ENCODE data around the gene PABPC1L.

PABPC1L gene

DNA sequence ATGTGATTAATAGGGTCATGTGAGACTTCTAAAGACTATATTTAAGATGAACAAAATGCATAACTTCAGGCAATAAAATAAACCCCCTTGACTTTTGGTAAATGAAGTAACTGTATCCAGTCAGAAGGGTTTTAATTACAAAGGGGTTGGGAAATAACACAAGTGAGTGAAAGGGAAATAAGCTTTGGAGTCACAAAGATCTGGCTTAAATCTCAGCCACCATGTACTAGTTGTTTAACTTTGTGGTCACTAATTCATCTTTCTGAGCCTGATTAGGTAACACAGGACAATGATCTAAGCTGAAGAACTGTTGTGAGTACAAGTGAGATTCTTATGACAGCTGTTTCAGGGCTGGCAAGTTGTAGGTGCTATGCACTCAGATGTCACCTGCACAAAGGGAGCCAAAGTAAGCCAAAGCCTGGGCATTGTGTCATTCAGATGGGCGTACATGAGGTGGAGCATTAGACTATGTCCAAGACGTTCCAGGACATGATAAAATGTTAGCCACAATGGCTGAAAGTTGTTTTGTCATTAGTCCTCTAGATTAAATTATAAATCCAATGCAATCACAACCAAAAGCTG lies 36.5 kb downstream of the PABPC1L start:
- DNase-seq: no peak

DNA sequence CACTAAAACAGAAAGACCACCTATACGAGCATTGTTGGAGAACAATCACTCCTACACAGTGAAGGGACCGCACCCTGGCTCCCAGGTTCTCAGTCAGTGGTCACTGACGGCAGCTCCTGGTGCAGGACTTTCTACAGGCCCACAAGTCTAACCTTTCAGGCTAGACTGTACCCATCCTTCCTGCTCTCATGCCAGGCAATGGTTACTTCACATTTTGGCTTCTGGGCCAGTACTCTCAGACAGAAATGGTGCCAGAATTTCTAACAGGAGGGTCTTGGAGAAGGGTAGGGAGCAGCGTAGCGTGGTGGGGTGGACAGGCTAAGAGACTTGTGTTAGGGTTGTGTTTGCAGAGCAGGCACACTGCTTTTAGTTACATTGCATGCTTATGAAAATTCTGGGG lies 38.2 kb downstream of the PABPC1L start:
- no peak for DNase-seq

DNA sequence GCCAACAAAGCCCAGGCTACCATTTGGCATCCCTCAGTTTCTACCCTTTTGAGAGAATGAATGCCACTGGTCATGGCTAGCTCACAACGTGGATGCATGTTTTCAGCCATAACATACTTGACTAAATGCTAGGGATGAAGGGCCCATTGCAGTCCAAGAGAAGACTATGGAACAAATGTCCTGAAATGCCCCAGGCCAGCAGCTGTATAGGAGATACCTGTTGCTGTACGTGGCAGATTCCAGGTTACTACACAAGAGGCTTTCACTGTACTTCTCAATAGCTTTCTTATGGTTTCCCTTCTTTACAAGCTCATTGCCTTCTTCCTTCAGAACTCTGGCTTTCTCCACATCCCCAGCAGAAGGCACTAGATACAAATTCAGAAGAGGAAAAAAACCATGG lies 38.7 kb downstream of the PABPC1L start:
- no peak for DNase-seq

DNA sequence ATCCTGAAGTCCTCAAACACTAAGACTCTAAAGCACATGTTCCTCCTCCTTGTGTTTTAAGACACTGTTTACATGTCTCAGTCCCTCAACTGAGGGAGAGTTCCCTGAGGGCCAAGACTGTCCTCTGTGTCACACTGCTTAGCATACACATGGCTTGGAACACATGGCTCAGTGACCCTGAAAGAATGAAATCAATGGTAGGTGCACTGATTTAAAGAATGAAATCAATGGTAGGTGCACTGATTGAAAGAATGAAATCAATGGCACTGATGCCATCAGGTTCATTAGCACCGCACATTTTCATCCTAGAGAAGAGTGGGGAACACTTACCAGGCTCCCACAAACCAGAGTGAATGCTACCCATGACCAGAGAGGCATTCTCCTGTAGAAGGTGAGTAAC lies 40.5 kb downstream of the PABPC1L start:
- DNase-seq: no peak

DNA sequence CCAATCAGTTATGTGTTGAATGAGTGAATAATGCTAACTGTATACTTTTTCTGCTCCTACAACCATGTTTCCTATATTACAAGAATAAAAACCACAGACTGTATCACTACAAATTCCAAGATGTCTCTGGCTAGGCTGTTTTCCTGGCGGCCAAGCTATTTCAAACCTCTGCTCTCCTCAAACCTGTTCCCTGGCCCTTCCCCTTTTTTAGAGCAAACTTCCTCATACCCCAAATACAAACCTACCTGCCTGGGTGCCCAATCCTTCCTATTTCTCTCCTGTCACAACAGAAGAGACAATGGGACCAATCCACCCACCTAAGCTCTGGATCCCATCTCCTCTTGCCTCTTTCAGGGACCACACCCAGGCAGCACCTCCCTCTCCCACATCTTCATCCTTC lies 42.9 kb downstream of the PABPC1L start:
- no peak for DNase-seq

DNA sequence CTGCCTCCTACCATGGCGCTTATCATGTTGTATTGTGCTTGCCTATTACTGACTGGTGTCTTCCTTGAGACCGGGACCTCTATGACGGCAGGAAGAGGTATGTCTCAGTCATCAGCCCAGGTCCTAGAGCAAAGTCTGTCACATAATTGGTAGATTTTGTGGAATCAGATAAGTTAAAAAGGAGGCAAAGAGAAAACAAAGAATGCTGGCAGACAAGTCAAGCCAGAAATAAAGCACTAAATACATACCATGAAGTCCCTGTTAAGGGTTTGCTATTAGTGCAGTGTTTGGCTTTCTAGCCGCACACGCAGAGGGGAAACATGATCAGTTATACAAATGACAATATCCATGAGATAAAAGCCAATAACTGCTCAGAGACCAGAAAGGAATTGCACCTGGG lies 44.4 kb downstream of the PABPC1L start:
- no peak for DNase-seq

DNA sequence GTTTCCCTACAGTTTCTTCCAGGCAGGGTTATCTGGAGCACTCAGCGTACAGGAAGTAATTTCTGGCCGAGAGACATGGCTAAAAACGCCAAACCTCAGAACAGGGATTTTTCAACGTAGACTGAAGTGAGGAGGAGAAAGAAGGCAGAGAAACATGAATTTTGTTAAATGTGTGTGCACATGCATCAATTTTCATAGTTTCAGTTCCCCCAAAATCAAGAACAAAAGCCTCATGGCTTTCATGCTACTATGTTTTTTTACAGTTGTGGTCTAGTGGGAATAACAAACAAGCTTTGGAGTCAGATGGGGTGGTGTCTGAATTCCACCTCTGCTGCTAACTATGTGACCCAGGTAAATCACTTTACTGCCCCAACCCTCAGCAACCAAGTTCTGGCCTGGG lies 45.4 kb downstream of the PABPC1L start:
- no peak for DNase-seq

DNA sequence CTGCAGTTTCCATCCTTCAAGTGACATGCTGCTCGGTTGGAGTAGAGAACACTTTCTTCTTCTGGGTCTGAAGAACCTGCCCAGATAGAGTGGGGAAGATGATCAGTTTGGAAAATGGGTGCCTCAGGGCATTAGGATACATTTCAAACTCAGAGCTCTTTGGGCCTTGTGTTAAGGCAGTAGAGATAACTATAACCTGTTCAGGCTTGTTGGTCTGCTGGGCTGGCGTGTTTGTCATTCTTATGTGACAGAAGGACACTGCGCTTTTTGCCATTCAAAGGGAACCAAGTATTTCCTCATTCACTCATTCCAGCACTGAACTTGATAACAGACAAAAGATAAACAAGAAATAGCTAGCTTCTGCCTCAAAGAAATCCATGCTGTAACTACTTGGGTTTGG lies 46.5 kb downstream of the PABPC1L start:
- no peak for DNase-seq

DNA sequence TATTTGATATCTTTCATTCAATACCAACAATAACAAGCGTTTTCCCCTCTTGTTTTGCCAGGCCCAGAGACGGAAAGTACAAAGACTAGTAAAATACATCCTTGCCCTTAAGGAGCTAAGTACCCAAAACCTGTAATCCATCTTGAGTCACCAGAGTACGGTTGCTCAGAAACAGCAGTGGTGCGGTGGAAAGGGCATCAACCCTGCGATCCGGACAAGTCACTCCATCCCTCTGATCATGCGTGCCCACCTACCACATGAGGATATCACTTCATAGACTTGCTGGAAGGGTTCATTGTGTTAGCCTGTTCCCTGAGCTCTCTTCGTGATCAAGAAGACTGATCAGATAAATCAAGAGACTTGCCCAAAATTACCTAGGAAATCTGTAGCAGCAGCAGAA lies 48.4 kb downstream of the PABPC1L start:
- DNase-seq: no peak

DNA sequence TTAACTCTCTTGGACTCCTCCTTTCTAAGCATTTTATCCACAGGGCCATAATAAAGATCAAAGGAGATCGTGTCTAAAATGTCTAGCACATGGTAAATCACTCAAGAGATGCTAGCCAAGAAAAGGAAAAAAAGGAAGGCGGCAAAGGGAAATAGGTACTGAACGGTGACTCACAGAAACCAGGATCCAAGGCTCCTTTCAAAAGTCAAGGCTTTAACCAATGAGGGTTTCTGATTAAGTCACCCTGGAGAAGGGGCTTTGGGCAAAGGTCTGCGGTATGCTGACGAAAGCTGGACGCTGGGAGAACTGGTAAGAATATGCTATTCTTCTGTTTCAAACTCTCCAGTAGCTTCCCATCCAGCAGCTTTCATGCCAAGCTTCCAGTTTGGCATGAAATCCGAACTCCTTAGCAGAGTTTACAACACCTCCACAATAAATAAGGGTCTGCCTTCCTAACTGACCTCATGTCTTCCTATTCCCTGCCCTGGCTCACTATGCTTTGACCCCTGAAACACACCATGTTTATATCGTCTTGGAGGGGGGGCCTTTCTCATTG lies 49.3 kb downstream of the PABPC1L start:
- no peak for DNase-seq

DNA sequence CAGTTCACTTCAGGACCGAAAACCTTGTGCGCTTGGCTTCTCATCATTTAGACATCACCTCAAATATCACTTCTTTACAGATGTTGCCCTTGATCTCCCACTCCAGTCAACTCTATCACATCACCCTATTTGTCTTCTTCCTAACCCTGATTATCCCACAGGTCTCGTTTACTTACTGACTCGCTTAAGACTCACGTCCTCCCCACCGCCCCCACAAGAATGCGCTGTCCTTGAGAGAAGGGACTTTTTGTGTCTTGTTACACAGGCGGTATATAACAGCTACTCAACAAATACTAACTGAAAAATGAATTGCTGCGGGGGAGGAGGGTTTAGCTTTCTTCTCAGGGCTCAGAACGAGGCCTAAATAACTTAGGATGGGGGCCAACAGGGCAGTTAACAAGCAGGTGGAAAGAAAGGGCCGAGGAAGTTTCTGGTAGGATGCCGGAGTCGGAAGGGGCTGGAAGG lies 49.8 kb downstream of the PABPC1L start:
- DNase-seq: no peak

DNA sequence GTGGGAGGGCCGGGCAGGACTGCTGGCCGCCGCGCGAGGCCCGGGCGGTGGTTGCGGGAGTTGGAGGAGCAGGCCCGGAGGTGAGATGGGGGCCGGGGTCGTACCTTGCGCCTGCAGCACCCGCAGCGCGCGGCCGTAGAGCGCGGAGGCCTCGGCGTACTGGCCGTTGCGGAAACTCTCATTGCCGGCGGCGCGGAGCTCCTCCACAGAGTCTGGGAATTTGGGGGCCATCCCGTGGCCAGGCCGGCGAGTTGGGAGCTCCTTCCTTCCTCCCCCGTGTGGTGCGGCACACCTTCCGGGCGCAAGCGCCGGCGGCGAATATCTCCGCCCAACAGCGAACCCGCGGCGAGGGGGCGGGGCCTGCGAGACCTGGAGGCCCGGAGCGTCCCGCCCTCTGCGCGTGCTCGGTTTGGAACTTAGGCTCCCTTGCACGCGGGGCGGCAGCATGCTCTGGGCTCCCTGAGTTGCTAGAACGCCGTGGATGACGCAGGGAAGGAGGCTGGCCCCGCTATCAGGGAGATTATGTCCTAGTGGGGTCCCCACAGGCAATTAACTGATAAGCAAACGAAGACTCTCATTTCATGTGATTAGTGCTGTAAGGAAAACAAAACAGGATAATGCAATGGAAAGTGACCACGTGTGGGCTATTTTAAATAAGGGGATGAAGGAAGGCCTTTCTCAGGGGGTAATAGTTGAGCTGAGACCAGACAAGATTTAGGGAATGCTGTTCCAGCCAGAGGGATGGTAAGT lies 50.4 kb downstream of the PABPC1L start, which contains the start of gene TOMM34:
TOMM34 (minus strand) TSS at position 295 of the 750 bp plus-strand sequence; CDS start at position 231, 64 bp downstream.
- DNase-seq: peak; percentile 90

DNA sequence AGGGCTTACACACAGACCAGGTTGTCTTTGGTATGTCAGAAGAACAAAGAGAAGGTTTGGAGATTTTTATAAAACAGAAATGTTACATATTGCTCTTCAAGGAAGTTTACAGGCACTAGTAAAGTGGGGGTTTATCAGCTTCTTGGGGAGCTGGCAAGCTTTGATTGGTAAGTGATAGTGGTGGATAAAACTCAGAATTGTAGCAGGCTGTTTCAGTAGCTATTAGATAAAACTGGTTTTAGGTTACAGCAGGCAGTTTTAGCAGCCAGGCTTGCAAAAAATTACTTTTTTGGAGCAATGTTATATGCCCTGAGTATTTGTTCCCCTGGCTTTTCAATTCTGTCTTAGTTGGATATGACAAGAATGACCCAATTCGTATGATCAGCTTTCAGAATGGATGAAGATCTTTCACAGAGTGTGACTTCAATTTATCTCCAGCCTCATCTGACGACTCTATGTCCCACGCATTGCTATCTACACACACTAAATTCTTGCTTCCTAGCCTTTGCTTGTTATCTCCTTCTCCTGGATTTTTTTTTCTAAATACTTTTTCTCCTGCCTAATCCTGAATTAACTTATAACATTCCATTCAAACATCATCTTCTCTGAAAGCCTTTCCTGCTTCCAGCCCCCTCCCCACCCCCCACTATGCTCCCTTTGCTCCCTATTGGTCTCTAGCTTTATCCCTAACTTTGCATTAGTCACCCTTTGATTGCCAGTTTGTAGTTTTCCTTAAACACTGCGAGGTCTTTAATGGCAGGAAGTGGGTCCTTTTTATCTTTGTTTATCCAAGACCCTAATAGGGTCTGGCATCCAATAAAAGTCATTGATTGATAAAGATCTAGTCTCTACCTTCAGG lies 51.4 kb downstream of the PABPC1L start:
- DNase-seq: no peak

DNA sequence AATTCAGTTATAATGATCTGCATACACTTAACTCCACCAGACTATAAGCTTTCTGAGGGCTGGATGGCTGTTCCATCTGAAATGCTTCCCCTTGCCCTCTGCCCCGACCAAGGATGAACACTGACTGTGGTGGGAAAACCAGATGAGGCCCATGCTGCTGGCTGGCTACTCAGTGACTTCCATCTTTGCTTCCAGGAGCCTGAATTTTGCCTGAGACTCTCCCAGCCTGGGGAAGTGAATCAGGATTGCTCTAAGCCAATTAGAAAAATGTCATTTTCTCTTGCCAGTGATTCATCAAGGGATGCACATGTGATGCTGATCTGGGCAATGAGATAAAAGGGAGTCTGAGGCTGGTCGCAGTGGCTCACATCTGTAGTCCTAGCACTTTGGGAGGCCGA lies 52.0 kb downstream of the PABPC1L start:
- no peak for DNase-seq

DNA sequence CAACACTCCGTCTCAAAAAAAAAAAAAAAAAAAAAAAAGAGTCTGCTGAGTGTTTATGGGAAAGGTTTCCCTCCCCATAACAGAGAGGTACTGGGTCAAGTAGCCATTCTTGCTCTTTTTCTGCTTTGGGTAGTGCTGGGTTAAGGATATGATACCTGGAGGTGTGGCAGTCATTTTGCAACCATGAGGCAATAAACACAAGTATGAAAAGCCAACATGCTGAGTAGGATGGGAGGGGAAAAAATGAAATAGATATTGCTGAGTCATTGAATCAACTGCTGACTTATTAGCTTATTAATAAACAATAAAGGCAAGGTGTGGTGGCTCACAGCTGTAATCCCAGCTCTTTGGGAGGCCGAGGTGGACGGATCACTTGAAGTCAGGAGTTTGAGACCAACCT lies 52.6 kb downstream of the PABPC1L start:
- no peak for DNase-seq

DNA sequence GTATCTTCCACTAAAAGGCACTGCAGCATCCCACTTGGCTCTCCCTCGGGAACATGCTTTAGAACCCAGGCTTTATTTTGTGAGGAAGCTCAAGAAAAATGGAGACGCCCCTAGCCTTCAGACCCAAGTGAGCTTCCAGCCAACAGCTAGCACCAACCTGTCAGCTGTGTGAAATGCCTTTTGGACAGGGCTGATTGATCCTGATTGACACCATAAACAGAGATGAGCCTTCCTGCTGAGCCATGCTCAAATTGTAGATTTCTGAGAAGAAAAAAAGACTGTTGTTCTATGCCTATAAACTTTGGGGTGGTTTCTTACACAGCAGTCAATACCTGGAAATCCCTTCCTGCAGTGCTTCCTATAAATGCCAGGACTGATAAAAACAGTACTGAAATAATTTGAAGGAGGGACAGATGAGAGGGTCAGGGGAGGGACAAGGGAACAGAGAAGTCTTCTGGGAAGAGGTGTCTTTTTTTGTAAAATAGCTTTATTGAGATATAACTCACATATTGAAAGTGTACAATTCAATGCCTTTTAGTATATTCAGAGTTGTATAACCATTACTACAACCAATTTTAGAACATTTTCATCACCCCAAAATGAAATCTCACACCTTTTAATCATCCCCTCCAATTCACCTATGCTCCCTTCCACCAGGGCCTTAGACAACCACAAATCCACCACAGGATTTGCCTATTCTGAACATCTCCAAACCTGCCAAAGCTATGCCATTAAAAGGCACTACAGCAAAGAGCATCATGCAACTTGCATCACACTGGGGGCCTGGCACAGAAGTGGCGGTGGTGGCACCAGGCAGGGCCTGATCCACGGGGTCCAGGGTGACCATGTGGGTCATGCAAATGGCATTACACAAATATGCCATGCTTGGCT lies 53.7 kb downstream of the PABPC1L start:
- DNase-seq: no peak

DNA sequence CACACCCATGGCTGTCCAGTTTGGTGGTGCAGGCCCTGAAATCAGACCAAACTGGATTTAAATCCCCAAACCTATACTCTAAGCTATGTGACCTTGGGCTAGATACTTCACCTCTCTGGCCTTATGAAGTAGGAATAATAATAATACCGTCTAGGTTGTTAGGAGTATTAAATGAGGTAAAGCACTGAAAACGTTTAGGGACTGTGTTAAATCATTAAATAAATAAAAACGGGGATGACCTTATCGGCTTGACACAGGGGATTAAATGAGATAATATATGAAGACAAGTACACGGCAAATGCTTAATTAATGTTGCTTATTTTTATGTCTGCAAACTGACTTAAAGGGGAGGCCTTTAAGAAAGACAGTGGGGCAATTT lies 55.8 kb downstream of the PABPC1L start:
- DNase-seq: no peak

DNA sequence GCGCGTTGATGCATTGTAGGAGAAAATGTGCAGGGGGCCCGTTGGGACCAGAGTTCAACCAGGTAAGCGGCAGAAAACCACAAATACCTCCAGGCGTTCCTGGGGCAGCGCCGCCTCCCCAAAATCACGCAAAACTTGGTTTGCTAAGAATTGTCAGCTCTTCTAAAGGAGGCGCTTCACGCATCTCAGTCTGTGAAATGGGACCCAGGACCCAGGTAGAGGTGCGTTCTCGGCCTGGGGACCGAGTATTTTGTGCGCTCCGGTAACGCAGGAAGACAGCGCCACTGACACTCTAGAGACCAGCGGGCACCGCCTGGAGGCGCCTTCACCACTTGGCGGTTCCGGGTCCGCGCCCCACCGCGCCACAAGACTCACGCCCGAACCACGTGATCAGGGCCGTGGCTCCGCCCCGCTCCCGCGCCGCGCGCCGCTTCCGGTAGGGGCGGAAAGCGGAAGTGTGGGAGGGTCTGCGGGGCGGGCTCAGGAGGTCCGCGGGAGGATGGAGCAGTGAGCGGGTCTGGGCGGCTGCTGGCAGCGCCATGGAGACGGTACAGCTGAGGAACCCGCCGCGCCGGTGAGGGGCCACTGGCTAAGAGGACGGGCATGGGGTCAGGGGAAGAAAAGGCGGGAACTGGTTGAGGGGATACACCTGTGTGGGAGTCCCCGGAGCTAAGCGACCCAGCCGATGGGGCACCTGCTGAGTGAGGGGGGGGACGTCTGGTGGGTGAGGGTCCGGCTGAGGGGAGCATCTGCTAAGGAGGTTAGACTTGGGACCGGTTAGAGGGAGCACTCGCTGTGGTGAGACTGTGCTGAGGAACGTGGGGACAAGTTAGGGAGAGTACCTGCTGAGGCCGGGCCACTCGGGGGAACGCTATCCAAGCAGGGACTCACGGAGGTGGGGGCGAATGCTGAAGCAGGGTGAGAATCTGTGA lies 56.4 kb downstream of the PABPC1L start, which contains the start of gene STK4:
STK4 (plus strand) TSS at position 483 of the 932 bp plus-strand sequence; CDS start at position 540, 57 bp downstream.
- DNase-seq: peak; percentile 95

DNA sequence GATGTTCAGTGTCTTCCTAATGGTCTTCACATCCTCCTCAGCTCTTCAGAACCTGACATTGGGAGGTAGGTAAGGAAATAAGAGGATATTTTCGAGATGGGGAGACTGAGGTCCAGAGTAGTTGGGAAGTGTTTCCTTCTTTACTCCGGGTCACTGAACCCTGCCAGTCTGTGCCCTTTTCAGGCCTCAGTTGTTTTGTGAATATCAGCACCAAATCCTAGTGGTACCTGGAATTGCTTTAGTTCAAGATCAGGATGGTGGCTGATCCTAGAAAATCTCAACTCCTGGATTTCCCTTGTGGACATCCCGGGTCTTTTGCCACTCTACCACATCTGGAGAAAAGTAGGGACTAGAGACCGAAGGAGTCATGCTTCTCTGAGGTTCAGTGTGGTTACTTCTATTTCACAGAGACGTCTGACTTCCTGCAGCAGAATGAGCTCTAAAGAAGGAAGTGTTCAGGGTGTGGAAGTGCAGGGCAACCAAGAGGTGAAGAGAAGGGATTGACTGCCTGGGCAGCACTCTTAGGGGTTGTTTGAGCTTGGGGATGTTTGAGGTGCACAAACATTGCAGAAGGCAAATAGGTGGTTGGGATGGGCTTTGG lies 57.4 kb downstream of the PABPC1L start:
- DNase-seq: no peak

DNA sequence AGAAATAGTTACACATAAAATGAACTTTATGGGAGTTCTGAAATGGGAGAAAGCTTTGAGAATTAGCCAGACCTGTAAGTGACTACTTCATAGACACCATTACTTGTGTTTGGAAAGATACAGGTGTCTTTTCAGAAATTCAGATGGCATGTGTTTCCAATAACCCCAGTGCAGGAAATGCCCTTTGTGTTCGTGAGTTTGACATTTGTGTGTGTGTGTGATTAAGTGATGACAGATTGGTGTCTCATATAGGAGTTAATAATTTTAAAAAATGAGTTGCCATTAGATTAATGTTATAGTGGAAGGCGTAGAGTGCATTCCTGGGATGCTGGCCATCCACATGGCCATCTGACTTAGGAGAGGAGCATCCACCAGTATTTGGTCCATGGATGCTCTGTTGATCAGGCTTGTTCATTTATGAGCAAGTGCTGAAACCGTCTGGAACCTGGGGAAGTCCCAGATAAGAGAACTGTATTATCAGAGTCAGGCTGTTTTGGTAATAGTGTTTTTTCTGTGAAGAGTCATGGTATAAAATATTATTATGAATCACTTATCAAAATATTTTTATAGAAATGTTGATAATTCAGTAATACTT lies 59.5 kb downstream of the PABPC1L start:
- DNase-seq: no peak
